ENCODE results near the gene KPTN. TPM values are rescaled to one million over a fixed set of nuclear protein-coding genes. Genes with fewer than 3 reads are reported as not detected.

The KPTN gene
- total and polyA plus RNA-seq, 2 of the 8 experiments (the other 6 are each of a cell fraction or from before 2014, with no cell fraction given), result 23.6 to 31.3 TPM

GRCh38 chr19:47483800-47484690, at the start of gene KPTN (continued):
- TF ChIP-seq GTF2F1 (IDR thresholded peaks at IDR 0.05; ENCODE audit: borderline replicate concordance, low read depth, low read length) (0 out of 2 replicates have a peak, but pooled peaks have one; percentile 6), ASH2L (IDR thresholded peaks at IDR 0.05; ENCODE audit: low read length) (peak; percentile 88), RAD21 (IDR thresholded peaks at IDR 0.05 in 1 of 2, conservative IDR thresholded peaks at IDR 0.05 in 1 of 2; ENCODE audit: low read depth in 2 of 2, low read length in 2 of 2) (peak; percentile 70 to 76), HDAC6 (IDR thresholded peaks at IDR 0.05; ENCODE audit: low read depth, low read length) (no peak), SIX5 (IDR thresholded peaks at IDR 0.05; ENCODE audit: low read depth, low read length) (peak; percentile 84), CHD2 (IDR thresholded peaks at IDR 0.05; ENCODE audit: low read length) (no peak), CREB1 (IDR thresholded peaks at IDR 0.05) (peak; percentile 99), SRF (IDR thresholded peaks at IDR 0.05; ENCODE audit: low read depth, low read length) (peak; percentile 88), CTBP2 (IDR thresholded peaks at IDR 0.05; ENCODE audit: borderline replicate concordance, insufficient read depth, insufficient read length, low read length) (no peak), JUND (IDR thresholded peaks at IDR 0.05; ENCODE audit: low read length) (peak; percentile 52; the same call in 1 of the 2 replicates), HDAC2 (IDR thresholded peaks at IDR 0.05; ENCODE audit: borderline replicate concordance in 1 of 2, low read depth in 2 of 2, low read length in 2 of 2) (no peak), JUN (IDR thresholded peaks at IDR 0.05; ENCODE audit: low read depth, low read length) (no peak), TBP (IDR thresholded peaks at IDR 0.05; ENCODE audit: low read depth, low read length) (peak; percentile 65), E2F6 (IDR thresholded peaks at IDR 0.05) (no peak), USF2 (IDR thresholded peaks at IDR 0.05; ENCODE audit: low read length) (peak; percentile 28; the same call in 1 of the 2 replicates), YY1 (IDR thresholded peaks at IDR 0.05; ENCODE audit: low read depth, low read length) (peak; percentile 99), GABPA (IDR thresholded peaks at IDR 0.05; ENCODE audit: borderline replicate concordance, insufficient read depth, low read length) (no peak), POLR2A (IDR thresholded peaks at IDR 0.05; ENCODE audit: control extremely low read depth in 1 of 2, low read depth in 2 of 2, low read length in 2 of 2) (peak in 1 of 2 experiments; percentile 68; a peak in 2 of 3 replicates), CHD1 (IDR thresholded peaks at IDR 0.05; ENCODE audit: low read depth, low read length) (no peak), SIN3A (conservative IDR thresholded peaks at IDR 0.05 in 1 of 2, IDR thresholded peaks at IDR 0.05 in 1 of 2; ENCODE audit: low read depth in 1 of 2, low read length in 2 of 2) (peak in 1 of 2 experiments; percentile 86; a peak in 2 of 4 replicates), TAF1 (IDR thresholded peaks at IDR 0.05; ENCODE audit: low read depth, low read length) (peak; percentile 82), SIRT6 (IDR thresholded peaks at IDR 0.05; ENCODE audit: low read length) (no peak)

Measured in H1 (cell line).